Activated CD8-positive, alpha-beta memory T cell treated with anti-CD3 and anti-CD28 coated beads for 24 hours (primary cell): ENCODE measurements around the gene RUNX1.
A peak's percentile ranks its signal among the peaks of the same experiment; 100 is the strongest.

Experiments
- DNase-seq: peaks from one replicate; pipeline ENCODE4 v3.0.0-alpha.2; 2020

RUNX1 gene

GRCh38 chr21:34991366-34991957 is 57.6 kb downstream of the RUNX1 start:
- no peak for DNase-seq

GRCh38 chr21:34990842-34991241 is 58.3 kb downstream of the RUNX1 start:
- no peak for DNase-seq

- DNase-seq: peak; percentile 81
Measured at GRCh38 chr21:34989337-34990151, 59.6 kb downstream of the RUNX1 start.

GRCh38 chr21:34988625-34989024 is 60.5 kb downstream of the RUNX1 start:
- DNase-seq: no peak

GRCh38 chr21:34988139-34988538 is 61.0 kb downstream of the RUNX1 start:
- DNase-seq: no peak

GRCh38 chr21:34987501-34988072 is 61.5 kb downstream of the RUNX1 start:
- peak; percentile 69 for DNase-seq

GRCh38 chr21:34986561-34987500 is 62.3 kb downstream of the RUNX1 start:
- peak; percentile 91 for DNase-seq

GRCh38 chr21:34984356-34985058 is 64.6 kb downstream of the RUNX1 start:
- DNase-seq: peak; percentile 52

- peak; percentile 81 for DNase-seq
Measured at GRCh38 chr21:34983680-34984086, 65.4 kb downstream of the RUNX1 start.

- DNase-seq: peak; percentile 57
Measured at GRCh38 chr21:34981791-34982190, 67.3 kb downstream of the RUNX1 start.

GRCh38 chr21:34980423-34981115 is 68.5 kb downstream of the RUNX1 start:
- no peak for DNase-seq

- no peak for DNase-seq
Measured at GRCh38 chr21:34979383-34979782, 69.7 kb downstream of the RUNX1 start.

GRCh38 chr21:34977333-34977732 is 71.8 kb downstream of the RUNX1 start:
- DNase-seq: no peak

GRCh38 chr21:34974162-34974981 is 74.7 kb downstream of the RUNX1 start:
- peak; percentile 83 for DNase-seq

GRCh38 chr21:34973685-34974084 is 75.4 kb downstream of the RUNX1 start:
- no peak for DNase-seq

- DNase-seq: no peak
Measured at GRCh38 chr21:34971656-34972055, 77.4 kb downstream of the RUNX1 start.

GRCh38 chr21:34970566-34970965 is 78.5 kb downstream of the RUNX1 start:
- DNase-seq: no peak

GRCh38 chr21:34970167-34970500 is 79.0 kb downstream of the RUNX1 start:
- DNase-seq: no peak

- DNase-seq: peak; percentile 51
Measured at GRCh38 chr21:34969423-34970166, 79.5 kb downstream of the RUNX1 start.
